GM20000 (cell line): ENCODE measurements around the gene ADSS1.

ENCODE experiments used
- DNase-seq: peaks from one replicate; pipeline ENCODE4 v3.0.0; 2012; ENCODE audit warnings: low spot score
- CTCF ChIP-seq: IDR thresholded peaks from 2 replicates; pipeline ENCODE4 v1.5.1; 2012; ENCODE audit warnings: mild to moderate bottlenecking, control low read depth; ENCODE audit errors: extremely low read depth, missing control alignments

Gene ADSS1

GRCh38 chr14:104776481-104776880, 52.5 kb downstream of the ADSS1 start:
- no peak for DNase-seq
- TF ChIP-seq CTCF: no peak

- no peak for TF ChIP-seq CTCF
- DNase-seq: no peak
These were observed 53.2 kb downstream of the ADSS1 start for GRCh38 chr14:104776961-104777807.

GRCh38 chr14:104777808-104778249, 53.8 kb downstream of the ADSS1 start:
- no peak for TF ChIP-seq CTCF
- DNase-seq: no peak

GRCh38 chr14:104778694-104779331, 54.8 kb downstream of the ADSS1 start:
- TF ChIP-seq CTCF: no peak
- DNase-seq: no peak

GRCh38 chr14:104779776-104780512, 55.9 kb downstream of the ADSS1 start:
- DNase-seq: no peak
- TF ChIP-seq CTCF: no peak

GRCh38 chr14:104780513-104781030, 56.5 kb downstream of the ADSS1 start:
- DNase-seq: no peak
- TF ChIP-seq CTCF: no peak
